ENCODE data around the gene RCC1. TPM values are rescaled to one million over a fixed set of nuclear protein-coding genes. Genes with fewer than 3 reads are reported as not detected.
"Not testable (repeated sequence)": the region's sequence is repeated elsewhere in the genome, so short reads cannot be mapped to it uniquely, and the experiment has no call there.

RCC1 gene
- total RNA-seq, 1 donor from 2014 or later, result 34.8 TPM

DNA sequence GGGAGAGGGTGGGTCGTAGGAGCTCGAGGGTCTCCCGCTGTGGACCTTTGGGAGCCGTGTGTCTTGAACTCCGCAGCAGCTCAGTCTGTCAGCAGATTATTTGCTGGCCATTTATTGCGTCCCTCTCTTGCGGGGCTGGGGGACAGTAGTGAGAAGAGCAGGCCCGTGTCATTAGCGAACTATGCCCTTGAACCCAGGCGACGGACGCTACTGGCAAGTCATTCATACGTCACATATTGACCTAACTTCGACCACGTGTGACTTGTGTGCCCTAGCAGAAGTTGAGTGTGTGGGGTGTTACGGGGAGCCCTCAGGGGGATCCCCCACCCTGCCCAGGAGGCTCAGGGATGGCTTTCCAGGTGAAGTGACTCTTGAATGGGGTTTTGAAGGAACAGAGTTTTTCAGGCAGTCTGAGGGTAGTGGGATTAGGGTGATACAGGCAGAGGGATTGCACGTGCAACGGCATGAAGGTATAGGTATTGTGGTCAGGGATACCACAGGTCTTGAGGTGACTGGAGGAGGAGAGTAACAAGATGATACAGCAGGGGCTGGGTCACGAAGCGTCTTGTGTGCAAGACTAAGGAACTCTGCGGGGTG lies 13.0 kb downstream of the RCC1 start:
- no peaks in the 10 kb centered on the region for H3K27me3 ChIP-seq
- TF ChIP-seq EZH2phosphoT487 (IDR thresholded peaks at IDR 0.05) (no peak), EZH2 (IDR thresholded peaks at IDR 0.05) (no peak)
- TF ChIP-seq, protein P1, sequence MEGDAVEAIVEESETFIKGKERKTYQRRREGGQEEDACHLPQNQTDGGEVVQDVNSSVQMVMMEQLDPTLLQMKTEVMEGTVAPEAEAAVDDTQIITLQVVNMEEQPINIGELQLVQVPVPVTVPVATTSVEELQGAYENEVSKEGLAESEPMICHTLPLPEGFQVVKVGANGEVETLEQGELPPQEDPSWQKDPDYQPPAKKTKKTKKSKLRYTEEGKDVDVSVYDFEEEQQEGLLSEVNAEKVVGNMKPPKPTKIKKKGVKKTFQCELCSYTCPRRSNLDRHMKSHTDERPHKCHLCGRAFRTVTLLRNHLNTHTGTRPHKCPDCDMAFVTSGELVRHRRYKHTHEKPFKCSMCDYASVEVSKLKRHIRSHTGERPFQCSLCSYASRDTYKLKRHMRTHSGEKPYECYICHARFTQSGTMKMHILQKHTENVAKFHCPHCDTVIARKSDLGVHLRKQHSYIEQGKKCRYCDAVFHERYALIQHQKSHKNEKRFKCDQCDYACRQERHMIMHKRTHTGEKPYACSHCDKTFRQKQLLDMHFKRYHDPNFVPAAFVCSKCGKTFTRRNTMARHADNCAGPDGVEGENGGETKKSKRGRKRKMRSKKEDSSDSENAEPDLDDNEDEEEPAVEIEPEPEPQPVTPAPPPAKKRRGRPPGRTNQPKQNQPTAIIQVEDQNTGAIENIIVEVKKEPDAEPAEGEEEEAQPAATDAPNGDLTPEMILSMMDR (IDR thresholded peaks at IDR 0.05), result no peak
- H3K36me3 ChIP-seq, result no peaks in the 10 kb centered on the region
- peaks cover 52% of the 10 kb centered on the region for H3K79me2 ChIP-seq (ENCODE audit: low read depth)
- no peaks in the 10 kb centered on the region for H3K9me3 Mint-ChIP-seq
- no peak for DNase-seq (ENCODE audit: low spot score)
- H3K4me1 Mint-ChIP-seq, result peaks cover 21% of the 10 kb centered on the region
- H3K9ac ChIP-seq, result peak overlapping the region; percentile 46
- peaks cover 8% of the 10 kb centered on the region for H3K4me1 ChIP-seq
- peak overlapping the region; percentile 88 for H3K4me3 Mint-ChIP-seq
- peaks cover under 1% of the 10 kb centered on the region for H3K27me3 Mint-ChIP-seq (ENCODE audit: insufficient read depth, low read depth)
- H3F3A ChIP-seq (ENCODE audit: low read depth), result peaks cover 48% of the 10 kb centered on the region
- H3K4me3 ChIP-seq, result peak overlapping the region; percentile 83
- peaks cover 17% of the 10 kb centered on the region for H3K36me3 Mint-ChIP-seq
- H3K9me3 ChIP-seq (ENCODE audit: low read depth), result no peaks in the 10 kb centered on the region
- peak overlapping the region; percentile 39 for H3K27ac Mint-ChIP-seq
- H3K4me2 ChIP-seq, result peak overlapping the region; percentile 98
- no peak overlapping the region for H3K27ac ChIP-seq
- H2AFZ ChIP-seq (replicated peaks), result no peak overlapping the region
- peaks cover 56% of the 10 kb centered on the region for H4K20me1 ChIP-seq (ENCODE audit: low read depth)

DNA sequence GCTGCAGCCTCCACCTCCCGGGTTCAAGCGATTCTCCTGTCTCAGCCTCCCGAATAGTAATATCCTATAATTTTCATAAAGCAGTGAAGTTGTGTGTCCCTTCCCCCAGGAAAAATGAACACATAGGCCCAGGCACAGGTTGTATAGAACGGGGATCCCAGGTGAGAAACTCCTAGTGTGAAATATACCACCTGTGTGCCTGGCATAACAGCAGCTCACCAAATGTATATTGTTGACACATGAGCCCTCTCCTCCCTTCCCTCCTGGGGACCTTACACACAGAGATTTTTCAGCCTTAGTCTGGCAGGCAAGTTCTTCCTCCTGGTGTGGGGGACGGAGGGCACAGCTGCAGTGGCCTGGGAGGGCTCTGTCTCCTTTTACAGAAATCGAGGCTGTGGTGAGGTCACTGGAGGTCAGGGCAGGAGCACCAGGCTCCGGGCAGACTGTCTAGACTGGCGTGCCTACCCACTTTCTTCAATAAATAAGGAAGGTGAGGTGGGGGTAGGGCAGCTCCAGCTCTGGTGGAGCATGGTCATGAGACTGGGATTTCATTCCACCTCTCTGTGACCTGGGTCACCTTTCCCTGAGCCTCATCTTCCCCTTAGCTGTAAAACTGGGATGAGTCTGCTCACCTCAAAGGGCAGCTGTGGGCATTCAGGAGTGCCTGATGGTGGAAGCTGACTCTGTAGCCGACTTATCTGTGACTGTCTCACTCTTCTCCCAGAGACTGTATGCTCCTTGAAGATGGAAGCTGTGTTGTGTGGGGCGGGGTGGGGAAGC lies 14.3 kb downstream of the RCC1 start:
- TF ChIP-seq, protein P1 (IDR thresholded peaks at IDR 0.05), result no peak
- no peak for TF ChIP-seq EZH2phosphoT487 (IDR thresholded peaks at IDR 0.05)
- TF ChIP-seq EZH2 (IDR thresholded peaks at IDR 0.05), result no peak
- Histone ChIP-seq H3K4me2 (peak overlapping the region; percentile 16), H3F3A (ENCODE audit: low read depth) (peaks cover 38% of the 10 kb centered on the region), H3K9me3 (ENCODE audit: low read depth) (no peaks in the 10 kb centered on the region), H3K4me1 (peaks cover 13% of the 10 kb centered on the region), H3K36me3 (no peaks in the 10 kb centered on the region), H4K20me1 (ENCODE audit: low read depth) (peaks cover 63% of the 10 kb centered on the region), H3K27ac (no peak overlapping the region), H3K79me2 (ENCODE audit: low read depth) (peaks cover 64% of the 10 kb centered on the region), H3K4me3 (no peak overlapping the region), H3K27me3 (no peaks in the 10 kb centered on the region), H3K9ac (no peak overlapping the region), H2AFZ (replicated peaks) (no peak overlapping the region)
- peaks cover 21% of the 10 kb centered on the region for H3K4me1 Mint-ChIP-seq
- H3K36me3 Mint-ChIP-seq, result peaks cover 15% of the 10 kb centered on the region
- peaks cover 2% of the 10 kb centered on the region for H3K27me3 Mint-ChIP-seq (ENCODE audit: insufficient read depth, low read depth)
- DNase-seq (ENCODE audit: low spot score), result no peak
- H3K4me3 Mint-ChIP-seq, result peak overlapping the region; percentile 88
- no peak overlapping the region for H3K27ac Mint-ChIP-seq
- no peaks in the 10 kb centered on the region for H3K9me3 Mint-ChIP-seq

DNA sequence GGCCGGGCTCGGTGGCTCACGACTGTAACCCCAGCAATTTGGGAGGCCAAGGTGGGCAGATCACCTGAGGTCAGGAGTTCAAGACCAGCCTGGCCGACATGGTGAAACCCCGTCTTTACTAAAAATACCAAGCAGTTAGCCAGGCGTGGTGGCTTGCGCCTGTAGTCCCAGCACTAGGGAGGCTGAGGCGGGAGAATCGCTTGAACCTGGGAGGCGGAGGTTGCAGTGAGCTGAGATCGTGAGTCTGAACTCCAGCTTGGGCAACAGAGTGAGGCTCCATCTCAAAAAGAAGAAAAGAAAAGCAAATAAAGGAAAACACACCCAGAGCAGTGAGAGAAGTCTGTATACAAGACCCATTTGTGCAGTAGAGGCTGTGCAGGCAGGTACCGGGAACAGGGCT lies 15.0 kb downstream of the RCC1 start:
- H3K4me3 Mint-ChIP-seq, result not testable (repeated sequence)

More for the DNA sequence above, 15.0 kb downstream of the RCC1 start:
- H3K9me3 ChIP-seq (ENCODE audit: low read depth); H3K4me3 ChIP-seq; H3K36me3 ChIP-seq; H3K27ac Mint-ChIP-seq; H3K9me3 Mint-ChIP-seq; H3K27me3 Mint-ChIP-seq (ENCODE audit: insufficient read depth, low read depth); H3K4me2 ChIP-seq; H3K9ac ChIP-seq; H3K27me3 ChIP-seq; DNase-seq (ENCODE audit: low spot score); H2AFZ ChIP-seq (replicated peaks); H3K27ac ChIP-seq: not testable (repeated sequence)
- peaks cover 21% of the 10 kb centered on the region for H3K4me1 Mint-ChIP-seq
- Histone ChIP-seq H3K79me2 (ENCODE audit: low read depth) (peaks cover 71% of the 10 kb centered on the region), H3K4me1 (peaks cover 13% of the 10 kb centered on the region), H4K20me1 (ENCODE audit: low read depth) (peaks cover 63% of the 10 kb centered on the region), H3F3A (ENCODE audit: low read depth) (peaks cover 31% of the 10 kb centered on the region)
- H3K36me3 Mint-ChIP-seq, result peaks cover 15% of the 10 kb centered on the region
